Endothelial cell of umbilical vein (primary cell): ENCODE data around the gene RAB6B. TPM values are rescaled to one million over a fixed set of nuclear protein-coding genes. Genes with fewer than 3 reads are reported as not detected.

Source experiments
- BruUV-seq: library from RNA; stranded (reverse); fragments of 400-500 nt; replicated peaks from 2 replicates; lab custom pipeline; 2021; lab: Mats Ljungman, UMichigan
- CTCF ChIA-PET: fragments of 300-600, 350-600 bp; sonication (Branson Sonifier 250); formaldehyde crosslinking; loops from one replicate; lab custom pipeline; 2021; ENCODE audit warnings: antibody characterized with exemption, inconsistent platforms; lab: Charles Lee
- POLR2A ChIA-PET: fragments of 300-600, 350-600 bp; sonication (Branson Sonifier 250); formaldehyde crosslinking; loops from one replicate; lab custom pipeline; 2021; ENCODE audit warnings: antibody characterized with exemption, inconsistent platforms; lab: Charles Lee
- DNase-seq: peaks from one replicate; pipeline ENCODE4 v3.0.0-alpha.2; 2011; ENCODE audit warnings: low read depth, low spot score
- FAIRE-seq: peaks from 2 replicates; lab custom pipeline; 2011; peaks lifted over from hg19 to GRCh38; lab: Jason Lieb, UNC
- H2AFZ ChIP-seq: 2 replicates; pipeline ENCODE4 v1.6.0; 2012; ENCODE audit warnings: low read depth, low read length, control low read depth, inconsistent platforms
- H3K27ac ChIP-seq: 2 replicates; pipeline ENCODE4 v1.5.1; 2011; ENCODE audit warnings: low read depth, mild to moderate bottlenecking, control low read depth, low read length, moderate library complexity; ENCODE audit not compliant: insufficient read depth
- H3K27me3 ChIP-seq, 2 experiments: 2 replicates each; pipeline versions ENCODE4 v1.6.0 to v1.6.1; 2011; ENCODE audit warnings: low read length in 2 of 2, mixed read lengths in 1 of 2; ENCODE audit not compliant: control insufficient read depth in 2 of 2, insufficient read depth in 2 of 2
- H3K36me3 ChIP-seq, 2 experiments: 2 replicates in 1 of 2; 3 replicates in 1 of 2; pipeline ENCODE4 v1.5.1; 2011; ENCODE audit warnings: low read length in 2 of 2, mild to moderate bottlenecking in 1 of 2, moderate library complexity in 1 of 2; ENCODE audit not compliant: control insufficient read depth in 2 of 2, insufficient read depth in 2 of 2; ENCODE audit errors: extremely low read depth in 1 of 2
- H3K4me1 ChIP-seq: 3 replicates; pipeline ENCODE4 v1.5.1; 2011; ENCODE audit warnings: mild to moderate bottlenecking, low read length; ENCODE audit not compliant: control insufficient read depth, insufficient read depth; ENCODE audit errors: extremely low read depth
- H3K4me2 ChIP-seq: 2 replicates; pipeline ENCODE4 v1.6.1; 2011; ENCODE audit warnings: low read length, control low read depth, mixed read lengths; ENCODE audit not compliant: insufficient read depth
- H3K4me3 ChIP-seq, 3 experiments: fragments of 200-600 bp in 1 of 3; sonication (generic), shearing (Covaris generic) in 1 of 3; replicated peaks in 1 of 3; 2 replicates each; pipeline ENCODE4 v1.5.1; 2011 to 2016; ENCODE audit warnings: control low read depth in 3 of 3, low read length in 3 of 3, mild to moderate bottlenecking in 2 of 3, inconsistent platforms in 1 of 3, low read depth in 1 of 3, moderate library complexity in 1 of 3; ENCODE audit not compliant: insufficient read depth in 1 of 3
- H3K79me2 ChIP-seq: 2 replicates; pipeline ENCODE4 v1.6.0; 2012; ENCODE audit warnings: low read length, inconsistent platforms; ENCODE audit not compliant: control insufficient read depth, insufficient read depth
- H3K9ac ChIP-seq: replicated peaks from 2 replicates; pipeline ENCODE3; 2011; ENCODE audit warnings: low read length, control low read depth; ENCODE audit not compliant: insufficient read depth; ENCODE audit errors: extremely low read depth
- H3K9me1 ChIP-seq: replicated peaks from 3 replicates; pipeline ENCODE4 v1.6.0; 2011; ENCODE audit warnings: mild to moderate bottlenecking, low read length; ENCODE audit not compliant: control insufficient read depth, insufficient read depth; ENCODE audit errors: extremely low read depth
- H3K9me3 ChIP-seq: replicated peaks from 2 replicates; pipeline ENCODE4 v1.5.1; 2012; ENCODE audit warnings: low read length, inconsistent platforms; ENCODE audit not compliant: control insufficient read depth, insufficient read depth
- H4K20me1 ChIP-seq: replicated peaks from 2 replicates; pipeline ENCODE3; 2011; ENCODE audit warnings: mild to moderate bottlenecking, low read length; ENCODE audit not compliant: control insufficient read depth, insufficient read depth; ENCODE audit errors: extremely low read depth
- EZH2 ChIP-seq: IDR thresholded peaks from 2 replicates; pipeline ENCODE4 v1.6.1; 2012; ENCODE audit warnings: borderline replicate concordance, low read depth, mild to moderate bottlenecking, moderate library complexity, low read length, inconsistent platforms; ENCODE audit not compliant: severe bottlenecking
- FOS ChIP-seq: IDR thresholded peaks from 2 replicates; pipeline ENCODE4 v1.6.1; 2011; ENCODE audit warnings: mild to moderate bottlenecking, low read length, moderate library complexity, borderline replicate concordance; ENCODE audit not compliant: insufficient read depth
- GATA2 ChIP-seq: IDR thresholded peaks from 2 replicates; pipeline ENCODE4 v1.7.0; 2011; ENCODE audit warnings: low read depth, mild to moderate bottlenecking, moderate library complexity, mixed read lengths, low read length; ENCODE audit not compliant: insufficient read length, insufficient read depth
- JUN ChIP-seq: IDR thresholded peaks from 2 replicates; pipeline ENCODE4 v1.6.1; 2011; ENCODE audit warnings: borderline replicate concordance, low read depth; ENCODE audit not compliant: insufficient read length, insufficient read depth
- MYC ChIP-seq: IDR thresholded peaks from one replicate; pipeline ENCODE4 v1.6.1; 2011; ENCODE audit warnings: mild to moderate bottlenecking, low read depth, low read length
- POLR2A ChIP-seq: IDR thresholded peaks from 2 replicates; pipeline ENCODE4 v1.6.1; 2012; ENCODE audit warnings: low read depth, mild to moderate bottlenecking, control low read depth, low read length
- POLR2AphosphoS5 ChIP-seq: IDR thresholded peaks from 2 replicates; pipeline ENCODE4 v1.6.1; 2012; ENCODE audit warnings: low read depth, mild to moderate bottlenecking, control low read depth, low read length, moderate library complexity; ENCODE audit not compliant: insufficient read depth
- dilution Hi-C: fragments of 300-500 bp; cut with MboI; formaldehyde crosslinking; loops from one replicate; pipeline ENCODE4 v1.15.0; 2019; ENCODE audit warnings: low sequenced_read_pairs; ENCODE audit not compliant: extremely low pct_ligation_motif_present
- intact Hi-C: fragments of 100-400 bp; cut with micrococcal nuclease; formaldehyde crosslinking; loops from one replicate; pipeline ENCODE4 v1.10.0; 2022
- polyA plus RNA-seq, 4 experiments: library from polyadenylated mRNA; depleted of rRNA in 3 of 4; stranded (reverse) in 3 of 4; unstranded in 1 of 4; fragments of >200 nt; gene quantifications; 2 replicates each; pipeline versions ENCODE4 v1.2.1 to v1.2.3, GENCODE V29; 2011 to 2012; ENCODE audit warnings: missing spikeins in 1 of 4
- total RNA-seq: library from RNA; stranded (reverse); gene quantifications from 2 replicates; pipeline ENCODE4 v1.2.3, GENCODE V29; 2021
- TF ChIP-seq, protein P1 (sequence below), 2 donors: IDR thresholded peaks; 1 replicate in 1 of 2; 2 replicates in 1 of 2; pipeline ENCODE4 v1.5.1; 2011; ENCODE audit warnings: low read length in 2 of 2, mild to moderate bottlenecking in 2 of 2, moderate library complexity in 2 of 2, control low read depth in 1 of 2, inconsistent platforms in 1 of 2, low read depth in 1 of 2; ENCODE audit not compliant: insufficient read depth in 1 of 2; ENCODE audit errors: extremely low read depth in 1 of 2
- TF ChIP-seq, protein P2 (sequence below): IDR thresholded peaks from 2 replicates; pipeline ENCODE4 v1.6.1; 2011; ENCODE audit not compliant: insufficient read depth, insufficient read length

The RAB6B gene
- total and polyA plus RNA-seq, 2 donors (not counting 3 experiments of a cell fraction or from before 2014, with no cell fraction given), result 1.7 to 6.7 TPM

DNA sequence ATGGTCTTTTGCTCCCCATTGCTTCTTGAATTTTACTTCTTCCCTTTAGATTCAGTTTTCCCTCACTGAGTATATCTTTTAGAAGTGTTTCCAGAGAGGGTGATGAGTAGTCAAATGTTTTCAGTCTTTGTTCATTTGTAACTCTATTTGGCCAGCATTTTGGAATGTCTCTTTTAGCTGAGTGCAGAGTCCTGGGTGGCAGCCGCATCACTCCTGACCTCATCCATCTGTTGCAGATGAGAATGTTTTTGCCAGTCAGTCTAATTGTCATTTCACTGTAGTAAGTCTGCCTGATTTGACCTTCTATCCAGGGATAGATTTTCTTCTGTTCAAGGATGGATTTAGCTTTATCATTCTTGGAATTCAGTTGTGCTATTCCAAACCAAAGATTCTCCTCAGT, 82.8 kb downstream of the RAB6B start:
- no peaks in the 10 kb centered on the region for H3K9me1 ChIP-seq
- FAIRE-seq, result no peak
- no peaks in the 10 kb centered on the region for H3K9me3 ChIP-seq
- H3K27me3 ChIP-seq, result no peaks in the 10 kb centered on the region
- intact Hi-C loops (loop anchor here (10.0 kb wide), 1 partner anchor 672 kb away; the partner anchor contains the start of genes ANAPC13 and CEP63), dilution Hi-C loops (no loop called here)
- no peaks in the 10 kb centered on the region for H3K79me2 ChIP-seq
- no peak overlapping the region for H3K4me3 ChIP-seq
- no peak overlapping the region for H3K4me2 ChIP-seq
- POLR2A ChIA-PET, result no interaction called here
- TF ChIP-seq GATA2 (no peak), POLR2AphosphoS5 (no peak), JUN (no peak), MYC (no peak), EZH2 (no peak), FOS (no peak), POLR2A (no peak)
- TF ChIP-seq, protein P1, sequence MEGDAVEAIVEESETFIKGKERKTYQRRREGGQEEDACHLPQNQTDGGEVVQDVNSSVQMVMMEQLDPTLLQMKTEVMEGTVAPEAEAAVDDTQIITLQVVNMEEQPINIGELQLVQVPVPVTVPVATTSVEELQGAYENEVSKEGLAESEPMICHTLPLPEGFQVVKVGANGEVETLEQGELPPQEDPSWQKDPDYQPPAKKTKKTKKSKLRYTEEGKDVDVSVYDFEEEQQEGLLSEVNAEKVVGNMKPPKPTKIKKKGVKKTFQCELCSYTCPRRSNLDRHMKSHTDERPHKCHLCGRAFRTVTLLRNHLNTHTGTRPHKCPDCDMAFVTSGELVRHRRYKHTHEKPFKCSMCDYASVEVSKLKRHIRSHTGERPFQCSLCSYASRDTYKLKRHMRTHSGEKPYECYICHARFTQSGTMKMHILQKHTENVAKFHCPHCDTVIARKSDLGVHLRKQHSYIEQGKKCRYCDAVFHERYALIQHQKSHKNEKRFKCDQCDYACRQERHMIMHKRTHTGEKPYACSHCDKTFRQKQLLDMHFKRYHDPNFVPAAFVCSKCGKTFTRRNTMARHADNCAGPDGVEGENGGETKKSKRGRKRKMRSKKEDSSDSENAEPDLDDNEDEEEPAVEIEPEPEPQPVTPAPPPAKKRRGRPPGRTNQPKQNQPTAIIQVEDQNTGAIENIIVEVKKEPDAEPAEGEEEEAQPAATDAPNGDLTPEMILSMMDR (IDR thresholded peaks at IDR 0.05; ENCODE audit: extremely low read depth in 1 of 2, insufficient read depth in 1 of 2, low read depth in 1 of 2, low read length in 2 of 2), result no peak
- TF ChIP-seq, protein P2, sequence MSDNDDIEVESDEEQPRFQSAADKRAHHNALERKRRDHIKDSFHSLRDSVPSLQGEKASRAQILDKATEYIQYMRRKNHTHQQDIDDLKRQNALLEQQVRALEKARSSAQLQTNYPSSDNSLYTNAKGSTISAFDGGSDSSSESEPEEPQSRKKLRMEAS, result no peak
- no peaks in the 10 kb centered on the region for H4K20me1 ChIP-seq
- peaks cover 9 to 11% of the 10 kb centered on the region in 2 experiments for H3K36me3 ChIP-seq
- no peak overlapping the region for H3K27ac ChIP-seq
- no peak overlapping the region for H3K9ac ChIP-seq
- no peaks in the 10 kb centered on the region for H3K4me1 ChIP-seq
- BruUV-seq, result no TSS peak
- no peak for DNase-seq
- H2AFZ ChIP-seq, result no peak overlapping the region
- CTCF ChIA-PET, result no interaction called here
